HEK293 (cell line): ENCODE data around the gene PKDREJ.

Experiments used
- CTCF ChIA-PET: fragments of 350-600 bp; formaldehyde crosslinking; extraction: SDS; loops from one replicate; lab custom pipeline; 2021; ENCODE audit warnings: antibody characterized with exemption; lab: Yijun Ruan, JAX
- POLR2A ChIA-PET: fragments of 300-600 bp; formaldehyde crosslinking; extraction: SDS; loops from one replicate; lab custom pipeline; 2020; ENCODE audit warnings: antibody characterized with exemption, inconsistent platforms; lab: Yijun Ruan, JAX
- H3K27ac ChIP-seq: fragments of 200-500 bp; sonication (Bioruptor generic); 2 replicates; pipeline ENCODE4 v1.5.1; 2014; ENCODE audit warnings: low read depth, low read length, control low read depth, inconsistent platforms; ENCODE audit errors: extremely low read depth
- H3K36me3 ChIP-seq, 2 experiments: fragments of 200-500 bp in 1 of 2; sonication (Bioruptor generic) in 1 of 2; 1 replicate in 1 of 2; 2 replicates in 1 of 2; pipeline ENCODE4 v1.5.1; 2014 to 2017; ENCODE audit warnings: inconsistent platforms in 2 of 2, low read length in 2 of 2; ENCODE audit not compliant: control insufficient read depth in 2 of 2, insufficient read depth in 1 of 2
- H3K4me1 ChIP-seq: fragments of 200-500 bp; sonication (Bioruptor generic); 2 replicates; pipeline ENCODE4 v1.5.1; 2014; ENCODE audit warnings: mild to moderate bottlenecking, low read length, inconsistent platforms; ENCODE audit not compliant: control insufficient read depth, insufficient read depth
- H3K4me3 ChIP-seq: 2 replicates; pipeline ENCODE4 v1.5.1; 2011; ENCODE audit warnings: low read depth, mild to moderate bottlenecking, control low read depth, low read length, moderate library complexity
- H3K9me3 ChIP-seq: fragments of 200-500 bp; sonication (Bioruptor generic); 2 replicates; pipeline ENCODE4 v1.5.1; 2014; ENCODE audit warnings: low read depth, low read length, inconsistent platforms; ENCODE audit not compliant: control insufficient read depth, insufficient read depth
- BCL11A ChIP-seq: fragments of 450-650 bp; formaldehyde crosslinking; IDR thresholded peaks from 2 replicates; pipeline ENCODE4 v1.5.1; 2016; ENCODE audit warnings: low read depth, missing biosample characterization, missing genetic modification characterization
- BCL11B ChIP-seq: fragments of 450-650 bp; formaldehyde crosslinking; IDR thresholded peaks from 2 replicates; pipeline ENCODE4 v1.5.1; 2016; ENCODE audit warnings: low read depth, missing biosample characterization, missing genetic modification characterization
- EGR2 ChIP-seq: fragments of 450-650 bp; formaldehyde crosslinking; IDR thresholded peaks from 2 replicates; pipeline ENCODE4 v1.5.1; 2016; ENCODE audit warnings: low read depth, missing biosample characterization, missing genetic modification characterization
- FEZF1 ChIP-seq: fragments of 450-650 bp; formaldehyde crosslinking; IDR thresholded peaks from 2 replicates; pipeline ENCODE4 v1.5.1; 2016; ENCODE audit warnings: missing biosample characterization, missing genetic modification characterization
- GLI4 ChIP-seq: fragments of 450-650 bp; formaldehyde crosslinking; IDR thresholded peaks from 2 replicates; pipeline ENCODE4 v1.5.1; 2016; ENCODE audit warnings: missing biosample characterization, missing genetic modification characterization
- HOXA7 ChIP-seq: sonication (generic); formaldehyde crosslinking; IDR thresholded peaks from 2 replicates; pipeline ENCODE4 v1.8.1; 2022; ENCODE audit warnings: missing genetic modification reagents, borderline replicate concordance
- ZBTB1 ChIP-seq: fragments of 450-650 bp; formaldehyde crosslinking; IDR thresholded peaks from 2 replicates; pipeline ENCODE4 v1.5.1; 2016; ENCODE audit warnings: missing biosample characterization, missing genetic modification characterization
- ZNF138 ChIP-seq: fragments of 450-650 bp; formaldehyde crosslinking; IDR thresholded peaks from 2 replicates; pipeline ENCODE4 v1.5.1; 2016; ENCODE audit warnings: missing biosample characterization, missing genetic modification characterization, borderline replicate concordance
- ZNF140 ChIP-seq: fragments of 450-650 bp; formaldehyde crosslinking; IDR thresholded peaks from 2 replicates; pipeline ENCODE4 v1.5.1; 2016; ENCODE audit warnings: missing biosample characterization, missing genetic modification characterization
- ZNF174 ChIP-seq: fragments of 450-650 bp; formaldehyde crosslinking; IDR thresholded peaks from 2 replicates; pipeline ENCODE4 v1.5.0; 2017; ENCODE audit warnings: missing biosample characterization, mild to moderate bottlenecking, missing genetic modification characterization
- ZNF433 ChIP-seq: fragments of 450-650 bp; formaldehyde crosslinking; IDR thresholded peaks from 2 replicates; pipeline ENCODE4 v1.5.1; 2016; ENCODE audit warnings: missing biosample characterization, missing genetic modification characterization, low read depth
- ZNF544 ChIP-seq: fragments of 450-650 bp; formaldehyde crosslinking; IDR thresholded peaks from 2 replicates; pipeline ENCODE4 v1.5.0; 2017; ENCODE audit warnings: missing biosample characterization, missing genetic modification characterization
- ZNF558 ChIP-seq: fragments of 450-650 bp; formaldehyde crosslinking; IDR thresholded peaks from 2 replicates; pipeline ENCODE4 v1.5.1; 2016; ENCODE audit warnings: missing biosample characterization, missing genetic modification characterization
- ZNF830 ChIP-seq: fragments of 450-650 bp; IDR thresholded peaks from 2 replicates; pipeline ENCODE4 v1.5.0; 2018; ENCODE audit warnings: missing biosample characterization, missing genetic modification characterization, low read depth, mild to moderate bottlenecking, moderate library complexity
- TF ChIP-seq, protein P1 (sequence below): fragments of 450-650 bp; formaldehyde crosslinking; IDR thresholded peaks from 2 replicates; pipeline ENCODE4 v1.5.1; 2016; ENCODE audit warnings: missing biosample characterization, missing genetic modification characterization
- TF ChIP-seq, protein P2 (sequence below): fragments of 450-650 bp; formaldehyde crosslinking; IDR thresholded peaks from 2 replicates; pipeline ENCODE4 v1.5.1; 2016; ENCODE audit warnings: missing biosample characterization, missing genetic modification characterization
- TF ChIP-seq, protein P3 (sequence below): fragments of 450-650 bp; formaldehyde crosslinking; IDR thresholded peaks from 2 replicates; pipeline ENCODE4 v1.5.1; 2016; ENCODE audit warnings: missing biosample characterization, missing genetic modification characterization
- TF ChIP-seq, protein P4 (sequence below): fragments of 450-650 bp; formaldehyde crosslinking; IDR thresholded peaks from 2 replicates; pipeline ENCODE4 v1.5.1; 2016; ENCODE audit warnings: missing biosample characterization, missing genetic modification characterization, low read depth
- TF ChIP-seq, protein P5 (sequence below): fragments of 450-650 bp; formaldehyde crosslinking; IDR thresholded peaks from 2 replicates; pipeline ENCODE4 v1.5.0; 2017; ENCODE audit warnings: missing biosample characterization, missing genetic modification characterization, borderline replicate concordance
- TF ChIP-seq, protein P6 (sequence below): fragments of 450-650 bp; formaldehyde crosslinking; IDR thresholded peaks from 2 replicates; pipeline ENCODE4 v1.5.1; 2017; ENCODE audit warnings: missing biosample characterization, missing genetic modification characterization

Gene PKDREJ

DNA sequence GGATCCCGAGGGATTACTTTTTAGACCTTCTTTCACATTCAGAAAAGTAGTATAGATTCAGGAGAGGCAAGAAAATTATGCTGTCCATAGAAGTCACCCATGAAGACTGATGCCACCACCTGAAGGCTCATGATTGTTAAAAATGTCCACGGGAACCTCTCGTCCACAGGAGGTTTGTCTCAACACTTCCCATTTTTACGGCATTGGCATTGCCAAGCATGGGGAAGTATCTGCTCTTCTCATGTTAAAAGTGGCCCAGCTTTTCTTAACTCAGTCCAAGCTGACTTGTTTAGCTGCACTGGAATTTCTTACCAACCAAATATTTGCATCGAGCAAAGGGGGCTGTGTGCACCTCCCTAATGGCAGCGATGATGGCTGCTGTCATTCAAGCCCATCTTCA is 22.6 kb downstream of the PKDREJ start:
- no peaks in the 10 kb centered on the region for H3K4me1 ChIP-seq
- H3K27ac ChIP-seq = no peak overlapping the region
- TF ChIP-seq, protein P1, sequence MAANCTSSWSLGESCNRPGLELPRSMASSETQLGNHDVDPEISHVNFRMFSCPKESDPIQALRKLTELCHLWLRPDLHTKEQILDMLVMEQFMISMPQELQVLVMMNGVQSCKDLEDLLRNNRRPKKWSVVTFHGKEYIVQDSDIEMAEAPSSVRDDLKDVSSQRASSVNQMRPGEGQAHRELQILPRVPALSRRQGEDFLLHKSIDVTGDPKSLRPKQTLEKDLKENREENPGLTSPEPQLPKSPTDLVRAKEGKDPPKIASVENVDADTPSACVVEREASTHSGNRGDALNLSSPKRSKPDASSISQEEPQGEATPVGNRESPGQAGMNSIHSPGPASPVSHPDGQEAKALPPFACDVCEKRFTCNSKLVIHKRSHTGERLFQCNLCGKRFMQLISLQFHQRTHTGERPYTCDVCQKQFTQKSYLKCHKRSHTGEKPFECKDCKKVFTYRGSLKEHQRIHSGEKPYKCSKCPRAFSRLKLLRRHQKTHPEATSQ (tag by site-specific recombination) = no peak
- TF ChIP-seq ZNF830 (tag by site-specific recombination) (no peak), FEZF1 (tag by site-specific recombination) (no peak), HOXA7 (no peak), GLI4 (no peak), EGR2 (tag by site-specific recombination) (no peak), ZBTB1 (tag by site-specific recombination) (no peak), BCL11B (tag by site-specific recombination) (no peak), ZNF140 (tag by site-specific recombination) (no peak), ZNF558 (tag by site-specific recombination) (no peak)
- TF ChIP-seq, protein P2, sequence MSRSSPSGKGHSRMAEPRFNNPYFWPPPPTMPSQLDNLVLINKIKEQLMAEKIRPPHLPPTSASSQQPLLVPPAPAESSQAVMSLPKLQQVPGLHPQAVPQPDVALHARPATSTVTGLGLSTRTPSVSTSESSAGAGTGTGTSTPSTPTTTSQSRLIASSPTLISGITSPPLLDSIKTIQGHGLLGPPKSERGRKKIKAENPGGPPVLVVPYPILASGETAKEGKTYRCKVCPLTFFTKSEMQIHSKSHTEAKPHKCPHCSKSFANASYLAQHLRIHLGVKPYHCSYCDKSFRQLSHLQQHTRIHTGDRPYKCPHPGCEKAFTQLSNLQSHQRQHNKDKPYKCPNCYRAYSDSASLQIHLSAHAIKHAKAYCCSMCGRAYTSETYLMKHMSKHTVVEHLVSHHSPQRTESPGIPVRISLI (tag by site-specific recombination) = no peak
- TF ChIP-seq, protein P3, sequence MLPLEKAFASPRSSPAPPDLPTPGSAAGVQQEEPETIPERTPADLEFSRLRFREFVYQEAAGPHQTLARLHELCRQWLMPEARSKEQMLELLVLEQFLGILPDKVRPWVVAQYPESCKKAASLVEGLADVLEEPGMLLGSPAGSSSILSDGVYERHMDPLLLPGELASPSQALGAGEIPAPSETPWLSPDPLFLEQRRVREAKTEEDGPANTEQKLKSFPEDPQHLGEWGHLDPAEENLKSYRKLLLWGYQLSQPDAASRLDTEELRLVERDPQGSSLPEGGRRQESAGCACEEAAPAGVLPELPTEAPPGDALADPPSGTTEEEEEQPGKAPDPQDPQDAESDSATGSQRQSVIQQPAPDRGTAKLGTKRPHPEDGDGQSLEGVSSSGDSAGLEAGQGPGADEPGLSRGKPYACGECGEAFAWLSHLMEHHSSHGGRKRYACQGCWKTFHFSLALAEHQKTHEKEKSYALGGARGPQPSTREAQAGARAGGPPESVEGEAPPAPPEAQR (tag by site-specific recombination) = no peak
- TF ChIP-seq, protein P4, sequence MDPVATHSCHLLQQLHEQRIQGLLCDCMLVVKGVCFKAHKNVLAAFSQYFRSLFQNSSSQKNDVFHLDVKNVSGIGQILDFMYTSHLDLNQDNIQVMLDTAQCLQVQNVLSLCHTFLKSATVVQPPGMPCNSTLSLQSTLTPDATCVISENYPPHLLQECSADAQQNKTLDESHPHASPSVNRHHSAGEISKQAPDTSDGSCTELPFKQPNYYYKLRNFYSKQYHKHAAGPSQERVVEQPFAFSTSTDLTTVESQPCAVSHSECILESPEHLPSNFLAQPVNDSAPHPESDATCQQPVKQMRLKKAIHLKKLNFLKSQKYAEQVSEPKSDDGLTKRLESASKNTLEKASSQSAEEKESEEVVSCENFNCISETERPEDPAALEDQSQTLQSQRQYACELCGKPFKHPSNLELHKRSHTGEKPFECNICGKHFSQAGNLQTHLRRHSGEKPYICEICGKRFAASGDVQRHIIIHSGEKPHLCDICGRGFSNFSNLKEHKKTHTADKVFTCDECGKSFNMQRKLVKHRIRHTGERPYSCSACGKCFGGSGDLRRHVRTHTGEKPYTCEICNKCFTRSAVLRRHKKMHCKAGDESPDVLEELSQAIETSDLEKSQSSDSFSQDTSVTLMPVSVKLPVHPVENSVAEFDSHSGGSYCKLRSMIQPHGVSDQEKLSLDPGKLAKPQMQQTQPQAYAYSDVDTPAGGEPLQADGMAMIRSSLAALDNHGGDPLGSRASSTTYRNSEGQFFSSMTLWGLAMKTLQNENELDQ (tag by site-specific recombination) = no peak
- H3K36me3 ChIP-seq = peaks cover 0 to 28% of the 10 kb centered on the region in 2 experiments; a peak in 1 of 3 replicates
- no peak overlapping the region for H3K4me3 ChIP-seq
- ChIA-PET CTCF (no interaction called here), POLR2A (no interaction called here)
- H3K9me3 ChIP-seq = no peaks in the 10 kb centered on the region

DNA sequence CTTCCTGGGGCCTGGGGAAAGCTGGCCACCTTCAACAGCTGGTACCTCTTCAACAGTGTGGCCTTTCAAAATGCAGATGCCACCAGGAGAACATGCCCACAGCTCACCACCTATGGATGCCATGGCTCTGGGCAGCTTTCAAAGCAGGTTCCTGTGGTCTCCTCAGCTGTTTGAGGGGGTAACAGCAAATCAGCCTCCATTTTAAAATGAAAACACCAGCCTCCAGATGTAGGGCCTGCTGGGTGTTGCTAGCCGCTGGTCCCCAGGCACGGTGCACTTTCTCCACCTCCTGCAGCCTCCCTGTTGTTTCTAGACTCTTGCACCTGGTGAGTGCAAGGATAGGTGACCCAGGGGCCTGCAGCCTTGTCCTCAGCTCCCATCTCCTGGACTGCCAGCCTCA is 23.1 kb downstream of the PKDREJ start:
- ChIA-PET CTCF (no interaction called here), POLR2A (no interaction called here)
- Histone ChIP-seq H3K9me3 (no peaks in the 10 kb centered on the region), H3K4me1 (no peaks in the 10 kb centered on the region), H3K36me3 (peaks cover 0 to 24% of the 10 kb centered on the region in 2 experiments; a peak in 1 of 3 replicates), H3K4me3 (no peak overlapping the region), H3K27ac (no peak overlapping the region)
- TF ChIP-seq ZNF138 (tag by site-specific recombination) = no peak
- TF ChIP-seq ZNF174 (tag by site-specific recombination) = no peak
- TF ChIP-seq, protein P5, sequence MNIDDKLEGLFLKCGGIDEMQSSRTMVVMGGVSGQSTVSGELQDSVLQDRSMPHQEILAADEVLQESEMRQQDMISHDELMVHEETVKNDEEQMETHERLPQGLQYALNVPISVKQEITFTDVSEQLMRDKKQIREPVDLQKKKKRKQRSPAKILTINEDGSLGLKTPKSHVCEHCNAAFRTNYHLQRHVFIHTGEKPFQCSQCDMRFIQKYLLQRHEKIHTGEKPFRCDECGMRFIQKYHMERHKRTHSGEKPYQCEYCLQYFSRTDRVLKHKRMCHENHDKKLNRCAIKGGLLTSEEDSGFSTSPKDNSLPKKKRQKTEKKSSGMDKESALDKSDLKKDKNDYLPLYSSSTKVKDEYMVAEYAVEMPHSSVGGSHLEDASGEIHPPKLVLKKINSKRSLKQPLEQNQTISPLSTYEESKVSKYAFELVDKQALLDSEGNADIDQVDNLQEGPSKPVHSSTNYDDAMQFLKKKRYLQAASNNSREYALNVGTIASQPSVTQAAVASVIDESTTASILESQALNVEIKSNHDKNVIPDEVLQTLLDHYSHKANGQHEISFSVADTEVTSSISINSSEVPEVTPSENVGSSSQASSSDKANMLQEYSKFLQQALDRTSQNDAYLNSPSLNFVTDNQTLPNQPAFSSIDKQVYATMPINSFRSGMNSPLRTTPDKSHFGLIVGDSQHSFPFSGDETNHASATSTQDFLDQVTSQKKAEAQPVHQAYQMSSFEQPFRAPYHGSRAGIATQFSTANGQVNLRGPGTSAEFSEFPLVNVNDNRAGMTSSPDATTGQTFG (tag by site-specific recombination) = no peak
- TF ChIP-seq ZNF433 (tag by site-specific recombination) = no peak
- TF ChIP-seq, protein P6, sequence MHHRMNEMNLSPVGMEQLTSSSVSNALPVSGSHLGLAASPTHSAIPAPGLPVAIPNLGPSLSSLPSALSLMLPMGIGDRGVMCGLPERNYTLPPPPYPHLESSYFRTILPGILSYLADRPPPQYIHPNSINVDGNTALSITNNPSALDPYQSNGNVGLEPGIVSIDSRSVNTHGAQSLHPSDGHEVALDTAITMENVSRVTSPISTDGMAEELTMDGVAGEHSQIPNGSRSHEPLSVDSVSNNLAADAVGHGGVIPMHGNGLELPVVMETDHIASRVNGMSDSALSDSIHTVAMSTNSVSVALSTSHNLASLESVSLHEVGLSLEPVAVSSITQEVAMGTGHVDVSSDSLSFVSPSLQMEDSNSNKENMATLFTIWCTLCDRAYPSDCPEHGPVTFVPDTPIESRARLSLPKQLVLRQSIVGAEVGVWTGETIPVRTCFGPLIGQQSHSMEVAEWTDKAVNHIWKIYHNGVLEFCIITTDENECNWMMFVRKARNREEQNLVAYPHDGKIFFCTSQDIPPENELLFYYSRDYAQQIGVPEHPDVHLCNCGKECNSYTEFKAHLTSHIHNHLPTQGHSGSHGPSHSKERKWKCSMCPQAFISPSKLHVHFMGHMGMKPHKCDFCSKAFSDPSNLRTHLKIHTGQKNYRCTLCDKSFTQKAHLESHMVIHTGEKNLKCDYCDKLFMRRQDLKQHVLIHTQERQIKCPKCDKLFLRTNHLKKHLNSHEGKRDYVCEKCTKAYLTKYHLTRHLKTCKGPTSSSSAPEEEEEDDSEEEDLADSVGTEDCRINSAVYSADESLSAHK (tag by site-specific recombination) = no peak
- no peak for TF ChIP-seq ZNF544 (tag by site-specific recombination)
- TF ChIP-seq BCL11A (tag by site-specific recombination) = no peak
